GM12874 (cell line): ENCODE results near the gene ERG.

ENCODE experiments used
- TF ChIP-seq, protein P1 (sequence below): IDR thresholded peaks from 2 replicates; pipeline ENCODE4 v1.5.1; 2011; ENCODE audit warnings: low read depth, mild to moderate bottlenecking, control low read depth, low read length, moderate library complexity; ENCODE audit not compliant: insufficient read depth

The ERG gene

DNA sequence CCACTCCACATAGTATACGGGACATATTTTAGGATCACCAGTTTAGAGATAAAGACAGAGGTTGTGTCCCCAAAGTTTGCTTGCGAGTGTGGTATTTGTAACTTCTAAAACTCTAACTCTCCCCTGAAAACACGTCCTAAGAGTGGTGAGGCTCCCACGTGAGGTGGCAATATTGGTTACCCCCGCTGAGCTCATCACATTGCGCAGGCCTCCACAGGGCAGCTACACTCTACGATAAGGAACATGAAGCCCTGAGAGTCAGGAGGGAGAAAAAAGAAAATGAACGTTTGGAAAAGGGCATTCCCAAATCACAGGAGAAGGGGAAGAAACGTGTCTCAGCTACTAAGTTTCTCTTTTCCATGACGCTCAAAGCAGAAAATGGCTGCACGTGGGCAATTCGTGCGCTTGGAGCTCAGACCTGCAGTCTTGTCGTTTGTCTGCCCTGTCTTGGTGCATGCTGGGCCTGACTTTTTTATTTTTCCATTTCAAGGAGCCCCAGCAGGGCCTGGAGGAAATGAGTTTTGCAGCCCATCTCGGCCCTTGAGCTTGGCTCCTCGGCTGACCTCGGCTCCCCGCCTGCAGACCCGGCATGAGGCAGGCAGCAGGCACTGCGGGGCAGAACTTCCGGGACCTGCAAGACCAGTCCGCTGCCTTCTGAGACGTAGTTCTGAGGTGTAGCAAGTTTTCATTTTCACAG, 25.7 kb downstream of the ERG start:
- TF ChIP-seq, protein P1, sequence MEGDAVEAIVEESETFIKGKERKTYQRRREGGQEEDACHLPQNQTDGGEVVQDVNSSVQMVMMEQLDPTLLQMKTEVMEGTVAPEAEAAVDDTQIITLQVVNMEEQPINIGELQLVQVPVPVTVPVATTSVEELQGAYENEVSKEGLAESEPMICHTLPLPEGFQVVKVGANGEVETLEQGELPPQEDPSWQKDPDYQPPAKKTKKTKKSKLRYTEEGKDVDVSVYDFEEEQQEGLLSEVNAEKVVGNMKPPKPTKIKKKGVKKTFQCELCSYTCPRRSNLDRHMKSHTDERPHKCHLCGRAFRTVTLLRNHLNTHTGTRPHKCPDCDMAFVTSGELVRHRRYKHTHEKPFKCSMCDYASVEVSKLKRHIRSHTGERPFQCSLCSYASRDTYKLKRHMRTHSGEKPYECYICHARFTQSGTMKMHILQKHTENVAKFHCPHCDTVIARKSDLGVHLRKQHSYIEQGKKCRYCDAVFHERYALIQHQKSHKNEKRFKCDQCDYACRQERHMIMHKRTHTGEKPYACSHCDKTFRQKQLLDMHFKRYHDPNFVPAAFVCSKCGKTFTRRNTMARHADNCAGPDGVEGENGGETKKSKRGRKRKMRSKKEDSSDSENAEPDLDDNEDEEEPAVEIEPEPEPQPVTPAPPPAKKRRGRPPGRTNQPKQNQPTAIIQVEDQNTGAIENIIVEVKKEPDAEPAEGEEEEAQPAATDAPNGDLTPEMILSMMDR = no peak

DNA sequence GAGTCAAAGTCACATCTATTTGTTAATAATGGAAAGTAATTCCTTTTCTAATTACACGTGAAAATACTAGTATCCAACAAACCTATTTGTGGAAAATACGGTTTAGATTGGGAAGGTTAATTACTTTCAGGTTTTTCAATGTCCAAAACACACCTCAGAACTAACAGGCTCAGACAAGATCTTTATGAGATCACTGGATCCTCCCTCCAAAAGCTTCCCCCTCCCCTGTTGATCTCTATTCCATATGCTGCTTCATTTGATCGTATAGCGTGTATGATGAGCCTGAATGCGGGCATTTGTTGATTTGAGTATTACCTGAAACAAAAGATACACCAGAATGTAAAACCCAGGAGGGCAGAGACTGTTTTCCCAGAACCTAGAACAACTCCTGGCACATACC, 26.5 kb downstream of the ERG start:
- TF ChIP-seq, protein P1 = no peak

DNA sequence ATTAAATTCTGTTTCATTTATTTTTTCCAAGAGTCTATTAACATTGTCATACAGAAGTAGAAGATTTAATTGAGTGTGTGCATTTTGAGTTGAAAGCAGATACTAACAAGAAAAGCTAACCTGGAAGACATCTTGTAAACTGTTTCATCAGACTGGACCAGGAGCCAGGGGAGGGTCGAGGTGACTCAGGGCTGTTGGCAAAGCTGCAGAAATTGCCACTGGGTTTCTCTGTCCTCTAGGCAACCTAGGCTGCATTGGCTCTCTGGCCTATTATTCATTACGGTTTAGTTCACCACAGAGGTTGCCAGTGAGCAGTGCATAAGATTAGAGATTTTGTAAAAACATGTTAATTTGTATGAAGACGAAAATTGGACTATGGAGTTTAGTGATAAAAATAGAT, 27.5 kb downstream of the ERG start:
- TF ChIP-seq, protein P1 = no peak

DNA sequence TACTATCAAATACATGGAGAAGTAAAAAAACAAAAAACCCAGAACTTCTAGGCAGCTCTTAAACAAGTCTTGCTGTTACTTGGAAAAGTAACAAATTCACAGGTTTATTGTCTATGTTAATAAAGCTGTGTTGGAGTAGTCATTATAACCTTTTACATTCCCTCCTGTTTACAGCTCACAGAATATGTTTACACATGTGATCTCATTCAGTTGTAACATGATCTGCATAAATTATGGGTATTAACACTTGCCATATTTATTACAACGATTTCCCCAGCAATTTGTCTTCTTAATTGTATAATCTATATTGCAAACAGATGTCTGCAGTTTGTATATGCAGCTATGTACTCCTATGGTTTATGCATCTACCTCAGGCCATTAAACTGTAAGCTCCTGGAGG, 28.6 kb downstream of the ERG start:
- TF ChIP-seq, protein P1 = no peak

DNA sequence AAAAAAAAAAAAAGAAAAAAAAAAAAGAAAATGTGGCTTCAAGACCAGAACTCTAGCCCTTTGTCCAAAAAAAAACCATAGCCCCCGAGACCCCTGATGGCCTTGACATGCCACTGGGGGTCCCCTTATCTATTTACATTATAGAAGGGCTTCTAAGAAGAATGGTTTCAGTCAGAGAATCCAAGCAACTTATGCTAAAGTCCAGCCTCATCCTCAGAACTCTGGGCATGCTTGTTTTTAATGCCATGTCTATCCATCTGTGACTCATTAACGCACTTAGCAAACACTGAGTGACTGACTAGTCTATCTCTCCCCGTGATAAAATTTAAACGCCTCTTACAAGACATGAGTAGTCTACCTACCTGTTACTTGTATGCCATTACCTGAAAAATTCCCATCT, 29.3 kb downstream of the ERG start:
- TF ChIP-seq, protein P1 = no peak

DNA sequence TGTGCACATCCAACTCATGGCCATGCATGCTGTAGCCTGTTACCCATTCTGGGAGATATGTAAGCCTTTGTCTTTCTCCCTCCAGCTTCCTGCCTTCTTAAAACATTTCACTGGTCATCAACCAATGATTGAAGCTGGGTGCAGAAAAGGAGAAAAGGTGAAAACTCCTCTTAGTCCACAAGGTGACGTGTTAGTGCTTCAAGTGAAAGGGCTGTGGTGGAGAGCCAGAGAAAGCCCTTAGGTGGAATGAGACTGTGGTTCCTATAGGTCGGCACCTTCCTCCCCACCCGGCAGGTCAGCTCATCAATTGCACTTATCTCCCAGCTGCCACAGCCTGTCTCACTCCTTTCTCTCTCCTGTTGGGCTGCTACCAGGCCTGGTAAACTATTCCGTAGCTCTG, 30.4 kb downstream of the ERG start:
- TF ChIP-seq, protein P1 = no peak

DNA sequence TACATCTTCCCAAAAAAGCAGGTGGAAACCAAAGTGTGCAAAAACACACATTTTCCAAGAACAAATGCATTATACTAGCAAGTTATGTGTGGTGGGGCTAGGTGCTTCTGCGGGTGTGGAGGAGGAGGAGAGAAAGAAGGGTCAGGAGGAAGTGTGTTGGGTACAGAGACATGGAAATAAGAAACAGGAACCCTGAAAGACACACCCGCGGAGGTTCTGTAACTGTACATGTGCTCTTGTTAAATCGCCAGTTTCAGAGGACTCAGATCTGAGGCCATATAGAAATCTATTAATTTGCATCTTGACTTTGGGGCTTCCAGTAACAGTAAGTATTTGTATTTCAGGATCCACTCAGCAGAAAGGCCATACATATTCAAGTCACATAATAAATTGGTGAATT, 30.9 kb downstream of the ERG start:
- TF ChIP-seq, protein P1 = no peak
